Measurements from ENCODE around the gene F10. TPM values are rescaled to one million over a fixed set of nuclear protein-coding genes. Genes with fewer than 3 reads are reported as not detected.

F10 gene
- total and polyA plus RNA-seq, 2 of the 13 experiments (the other 11 are each of a cell fraction or from before 2014, with no cell fraction given) = 58.4 to 237 TPM

GRCh38 chr13:113157929-113158747 lies 35.5 kb downstream of the F10 start, which contains the start of gene PROZ (continued):
- TF ChIP-seq PAXIP1 (CRISPR knock-in tag; conservative IDR thresholded peaks at IDR 0.05) = peak; percentile 88
- TF ChIP-seq ZNF775 (CRISPR knock-in tag; IDR thresholded peaks at IDR 0.05; ENCODE audit: borderline replicate concordance) = no peak
- TF ChIP-seq ZNF276 (CRISPR knock-in tag; IDR thresholded peaks at IDR 0.05; ENCODE audit: low read depth) = 0 out of 2 replicates have a peak, but pooled peaks have one; percentile 59
- TF ChIP-seq ZNF883 (CRISPR knock-in tag; IDR thresholded peaks at IDR 0.05; ENCODE audit: not compliant biosample characterization) = peak; percentile 79
- peak; percentile 51; the same call in 1 of the 2 replicates for TF ChIP-seq ZBTB4 (CRISPR knock-in tag; IDR thresholded peaks at IDR 0.05; ENCODE audit: borderline replicate concordance)
- peak; percentile 92 for TF ChIP-seq SAP130 (CRISPR knock-in tag; IDR thresholded peaks at IDR 0.05; ENCODE audit: low read depth)
- TF ChIP-seq MTF2 (CRISPR knock-in tag; IDR thresholded peaks at IDR 0.05; ENCODE audit: borderline replicate concordance) = no peak
- no peak for TF ChIP-seq E2F5 (CRISPR knock-in tag; conservative IDR thresholded peaks at IDR 0.05)
- TF ChIP-seq POLR2G (IDR thresholded peaks at IDR 0.05; ENCODE audit: low read depth, low read length) = peak; percentile 65
- peak; percentile 42; the same call in 1 of the 2 replicates for TF ChIP-seq GABPB1 (CRISPR knock-in tag; IDR thresholded peaks at IDR 0.05)
- TF ChIP-seq ZNF773 (CRISPR knock-in tag; IDR thresholded peaks at IDR 0.05; ENCODE audit: borderline replicate concordance) = no peak
- no peak for TF ChIP-seq ETS1 (CRISPR knock-in tag; IDR thresholded peaks at IDR 0.05)
- no peak for TF ChIP-seq ZNF564 (CRISPR knock-in tag; IDR thresholded peaks at IDR 0.05)
- TF ChIP-seq ZNF12 (CRISPR knock-in tag; IDR thresholded peaks at IDR 0.05) = no peak
